ENCODE results near the gene TMIGD2.
"Not testable (repeated sequence)": the region's sequence is repeated elsewhere in the genome, so short reads cannot be mapped to it uniquely, and the experiment has no call there.

TMIGD2 gene

DNA sequence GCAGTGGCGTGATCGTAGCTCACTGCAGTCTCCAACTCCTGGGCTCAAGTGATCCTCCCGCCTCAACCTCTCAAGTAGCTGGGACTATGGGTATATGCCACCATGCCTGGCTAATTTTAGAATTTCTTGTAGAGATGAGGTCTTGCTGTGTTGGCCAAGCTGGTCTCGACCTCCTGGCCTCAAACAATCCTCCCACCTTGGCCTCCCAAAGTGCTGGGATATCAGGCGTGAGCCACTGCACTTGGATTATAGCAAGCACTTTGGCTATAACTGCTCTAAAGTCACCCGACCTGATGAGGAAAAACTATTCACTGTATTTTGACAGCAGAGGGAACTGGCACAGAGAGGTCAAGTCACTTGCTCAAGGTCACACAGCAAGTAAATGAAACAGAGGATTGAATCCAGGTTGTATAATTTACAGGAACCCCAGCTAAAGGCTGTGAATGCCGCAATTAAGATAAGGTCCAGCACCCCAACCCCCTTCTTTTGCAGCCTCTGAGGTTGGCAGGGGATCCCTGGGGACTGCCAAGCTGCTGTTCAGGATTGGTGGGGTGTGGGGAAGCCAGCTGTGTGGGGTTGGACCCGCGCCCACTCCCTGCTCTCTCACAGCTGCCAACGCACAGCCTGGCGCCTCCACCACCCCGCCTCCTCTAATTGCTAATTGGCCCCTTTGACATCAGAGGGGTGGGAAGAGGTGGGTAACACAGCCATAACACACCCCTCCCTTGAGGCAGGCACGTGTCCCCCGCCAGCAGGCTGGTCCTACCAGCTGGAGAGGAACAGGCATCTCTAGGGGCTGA lies 6.0 kb downstream of the TMIGD2 start:
- Mint-ChIP-seq H3K36me3 (peaks cover 12% of the 10 kb centered on the region), H3K4me3 (no peak overlapping the region), H3K27me3 (no peaks in the 10 kb centered on the region), H3K27ac (no peak overlapping the region), H3K9me3 (no peaks in the 10 kb centered on the region), H3K4me1 (peaks cover 21% of the 10 kb centered on the region)
- no peak for DNase-seq
- CTCF ChIA-PET: interaction anchor here (0.8 to 1.7 kb wide), 2 partner anchors 25 to 29 kb away, joined by 3 read pairs; no protein-coding TSS in a partner anchor

DNA sequence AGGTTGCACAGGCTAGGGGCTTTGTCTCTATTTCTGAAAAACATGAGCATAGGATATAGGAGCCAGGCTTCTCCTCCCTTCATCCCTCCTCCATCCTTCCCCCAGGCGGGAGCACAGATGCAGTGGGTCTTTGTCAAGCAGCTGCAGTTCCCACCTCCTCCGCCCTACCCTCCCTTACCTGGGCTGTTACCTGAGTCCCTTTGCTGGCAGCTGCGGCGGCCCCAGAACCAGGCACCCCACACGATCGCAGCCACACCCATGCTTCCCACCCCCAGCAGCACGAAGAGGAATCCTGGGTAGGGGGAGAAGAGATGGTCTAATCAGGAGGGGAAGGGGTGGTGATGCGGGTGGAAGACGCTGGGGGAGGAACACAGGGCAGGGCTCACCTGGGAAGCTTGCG lies 7.8 kb downstream of the TMIGD2 start:
- peaks cover 12% of the 10 kb centered on the region for H3K4me1 Mint-ChIP-seq
- no peak overlapping the region for H3K4me3 Mint-ChIP-seq
- H3K27ac Mint-ChIP-seq: no peak overlapping the region
- H3K27me3 Mint-ChIP-seq: no peaks in the 10 kb centered on the region
- no peak for DNase-seq
- CTCF ChIA-PET: interaction anchor here (1.1 kb wide), 1 partner anchor 58 kb away, joined by 3 read pairs; no protein-coding TSS in a partner anchor
- peaks cover 9% of the 10 kb centered on the region for H3K36me3 Mint-ChIP-seq
- H3K9me3 Mint-ChIP-seq: no peaks in the 10 kb centered on the region

DNA sequence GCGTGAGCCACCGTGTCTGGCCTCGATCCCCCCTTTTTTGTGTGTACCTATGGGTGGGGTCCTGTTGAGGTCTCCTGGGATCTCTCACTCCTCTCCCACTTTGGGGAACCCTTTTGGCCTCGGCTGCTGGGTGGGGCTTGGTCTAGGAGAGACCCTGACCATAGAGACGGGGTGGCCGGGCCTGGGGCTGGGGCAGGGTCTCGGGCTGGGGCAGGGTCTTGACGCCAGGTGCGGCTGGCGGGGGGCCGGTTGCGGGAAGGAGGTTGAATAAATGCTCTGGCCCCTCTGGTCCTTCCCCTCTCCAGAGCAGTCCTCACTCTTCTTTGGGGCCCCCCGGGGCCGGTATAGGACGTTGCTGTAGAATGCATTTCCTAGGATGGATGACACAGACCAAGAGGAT lies 9.7 kb downstream of the TMIGD2 start:
- CTCF ChIA-PET: no interaction called here
- no peak for DNase-seq
- H3K9me3 Mint-ChIP-seq: no peaks in the 10 kb centered on the region
- peaks cover 6% of the 10 kb centered on the region for H3K36me3 Mint-ChIP-seq
- no peaks in the 10 kb centered on the region for H3K27me3 Mint-ChIP-seq
- no peak overlapping the region for H3K4me3 Mint-ChIP-seq
- no peak overlapping the region for H3K27ac Mint-ChIP-seq
- peaks cover 2% of the 10 kb centered on the region for H3K4me1 Mint-ChIP-seq

DNA sequence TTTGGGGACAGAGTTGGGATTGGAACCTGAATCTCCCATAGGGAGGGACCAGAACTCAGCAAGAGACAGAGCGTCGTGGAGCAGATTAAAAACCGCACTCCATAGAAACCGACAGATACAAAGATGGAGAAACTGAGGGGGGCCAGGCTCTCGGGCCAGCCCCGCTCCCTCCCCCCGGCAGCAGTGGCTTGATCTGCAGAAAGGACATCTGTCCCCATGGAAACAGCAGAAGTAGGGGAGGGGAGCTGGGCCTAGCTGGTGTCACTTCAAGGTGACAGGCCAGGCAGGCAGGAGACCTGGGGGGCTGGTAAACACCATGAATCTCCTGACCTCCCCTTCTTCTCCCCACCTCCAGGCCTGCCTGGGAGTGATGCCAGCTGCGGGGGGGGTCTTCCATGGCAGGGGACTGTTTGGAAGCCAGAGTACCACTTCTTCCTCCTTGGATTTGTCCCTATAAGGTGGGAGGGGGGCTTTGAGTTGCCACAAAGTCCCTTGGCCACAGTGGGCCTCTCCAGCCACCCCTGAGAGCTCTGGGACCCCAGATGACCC lies 10.9 kb downstream of the TMIGD2 start:
- Mint-ChIP-seq H3K9me3 (no peaks in the 10 kb centered on the region), H3K27me3 (no peaks in the 10 kb centered on the region), H3K36me3 (peaks cover 6% of the 10 kb centered on the region), H3K27ac (no peak overlapping the region), H3K4me1 (peaks cover 2% of the 10 kb centered on the region), H3K4me3 (no peak overlapping the region)
- CTCF ChIA-PET: no interaction called here
- no peak for DNase-seq

DNA sequence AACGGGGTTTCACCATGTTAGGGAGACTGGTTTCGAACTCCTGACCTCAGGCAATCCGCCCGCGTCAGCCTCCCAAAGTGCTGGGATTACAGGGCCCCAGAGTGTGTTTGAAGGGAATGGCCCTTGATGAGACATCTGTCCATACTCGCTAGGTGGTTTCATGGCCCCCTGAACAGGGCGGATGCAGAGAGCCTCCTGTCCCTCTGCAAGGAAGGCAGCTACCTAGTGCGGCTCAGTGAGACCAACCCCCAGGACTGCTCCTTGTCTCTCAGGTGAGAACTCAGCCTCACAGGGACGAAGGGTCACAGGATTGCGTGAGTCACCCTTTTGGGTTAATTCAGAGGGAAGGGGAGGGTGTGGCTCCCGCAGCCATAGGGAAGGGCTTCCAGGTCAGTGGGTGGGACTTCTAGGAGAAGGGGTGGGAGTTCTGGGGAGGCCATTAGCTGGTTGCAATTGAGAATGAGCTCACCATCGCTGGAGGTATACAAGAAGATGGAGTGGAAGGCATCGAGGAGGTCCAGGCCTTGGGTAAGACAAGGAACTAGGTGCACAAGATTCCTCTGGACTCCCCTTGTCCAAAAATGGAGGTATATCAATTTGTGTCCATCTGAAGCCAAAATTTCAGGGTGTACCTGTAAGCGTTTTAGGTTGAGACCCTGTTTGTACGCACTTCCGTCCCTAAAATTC lies 14.0 kb downstream of the TMIGD2 start:
- CTCF ChIA-PET: no interaction called here
- no peak overlapping the region for H3K27ac Mint-ChIP-seq
- peaks cover 6% of the 10 kb centered on the region for H3K4me1 Mint-ChIP-seq
- peaks cover 9% of the 10 kb centered on the region for H3K27me3 Mint-ChIP-seq
- H3K9me3 Mint-ChIP-seq: no peaks in the 10 kb centered on the region
- no peaks in the 10 kb centered on the region for H3K36me3 Mint-ChIP-seq
- no peak for DNase-seq
- H3K4me3 Mint-ChIP-seq: no peak overlapping the region

DNA sequence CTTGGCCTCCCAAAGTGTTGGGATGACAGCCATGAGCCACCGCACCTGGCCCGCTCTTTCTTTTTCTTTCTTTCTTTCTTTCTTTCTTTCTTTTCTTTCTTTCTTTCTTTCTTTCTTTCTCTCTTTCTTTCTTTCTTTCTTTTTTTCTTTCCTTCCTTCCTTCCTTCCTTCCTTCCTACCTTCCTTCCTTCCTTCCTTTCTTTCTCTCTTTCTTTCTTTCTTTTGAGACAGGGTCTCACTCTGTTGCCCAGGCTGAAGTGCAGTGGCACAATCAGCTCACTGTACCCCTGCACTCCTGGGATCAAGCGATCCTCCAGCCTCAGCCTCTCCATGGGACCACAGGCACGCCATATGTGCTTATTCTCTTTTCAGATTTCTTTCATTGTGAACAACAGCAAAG lies 16.0 kb downstream of the TMIGD2 start:
- H3K27me3 Mint-ChIP-seq: peaks cover 27% of the 10 kb centered on the region
- H3K4me1 Mint-ChIP-seq, H3K27ac Mint-ChIP-seq, H3K9me3 Mint-ChIP-seq, CTCF ChIA-PET, H3K36me3 Mint-ChIP-seq, H3K4me3 Mint-ChIP-seq, DNase-seq: not testable (repeated sequence)

DNA sequence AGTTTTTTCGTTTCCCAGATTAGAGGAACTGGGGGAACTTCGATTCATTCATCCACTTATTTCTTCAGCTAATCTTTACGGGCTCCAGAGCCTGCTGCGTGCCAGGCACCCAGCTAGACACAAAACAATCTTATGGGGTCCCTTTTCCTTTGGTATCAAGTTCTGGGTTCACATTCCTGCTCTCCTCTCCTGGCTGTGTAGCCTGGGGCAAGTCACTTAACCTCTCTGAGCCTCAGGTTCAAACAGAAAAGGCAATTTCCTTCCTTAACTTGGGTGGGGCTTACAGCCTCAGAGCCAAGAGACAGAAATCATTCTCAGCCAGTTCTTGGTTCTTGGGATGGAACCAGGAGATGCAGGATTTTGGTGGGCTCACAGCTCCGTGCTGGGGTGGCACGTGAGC lies 17.2 kb downstream of the TMIGD2 start:
- H3K27ac Mint-ChIP-seq: no peak overlapping the region
- no peaks in the 10 kb centered on the region for H3K9me3 Mint-ChIP-seq
- no peak overlapping the region for H3K4me3 Mint-ChIP-seq
- CTCF ChIA-PET: no interaction called here
- DNase-seq: no peak
- H3K36me3 Mint-ChIP-seq: no peaks in the 10 kb centered on the region
- H3K27me3 Mint-ChIP-seq: peaks cover 39% of the 10 kb centered on the region
- peaks cover 8% of the 10 kb centered on the region for H3K4me1 Mint-ChIP-seq

DNA sequence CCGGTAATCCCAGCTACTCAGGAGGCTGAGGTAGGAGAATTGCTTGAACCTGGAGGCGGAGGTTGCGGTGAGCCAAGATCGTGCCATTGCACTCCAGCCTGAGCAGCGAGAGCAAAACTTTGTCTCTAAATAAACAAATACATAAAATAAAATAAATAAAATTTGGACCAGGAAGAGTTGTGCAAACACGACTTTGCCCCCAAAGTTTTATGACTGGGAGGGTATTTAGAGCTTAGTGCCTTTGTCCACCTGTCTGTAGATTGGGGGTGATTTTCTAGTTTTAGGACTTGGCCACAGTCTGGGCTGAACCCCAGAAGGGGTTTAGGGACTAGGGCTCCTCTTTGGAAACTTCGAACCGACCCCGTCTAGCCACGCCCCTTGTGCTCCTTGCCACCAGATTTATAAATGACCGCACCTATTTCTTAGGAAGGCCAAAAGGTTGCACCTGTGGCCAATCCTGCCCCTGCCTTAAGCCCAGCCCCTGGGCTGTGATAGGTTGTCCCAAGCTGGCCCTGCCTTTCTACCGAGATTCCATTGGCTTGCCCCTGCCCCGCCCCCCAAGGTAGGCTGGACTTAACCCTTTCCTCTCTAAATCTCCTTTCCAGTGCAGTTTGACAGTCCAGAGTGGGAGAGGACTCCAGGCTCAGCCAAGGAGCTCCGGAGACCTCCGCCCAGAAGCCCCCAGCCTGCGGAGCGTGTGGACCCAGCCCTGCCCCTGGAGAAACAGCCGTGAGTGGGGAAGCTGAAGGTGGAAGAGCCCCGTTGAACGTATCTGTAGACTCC lies 17.8 kb downstream of the TMIGD2 start:
- DNase-seq: no peak
- Mint-ChIP-seq H3K4me3 (no peak overlapping the region), H3K27me3 (peaks cover 45% of the 10 kb centered on the region), H3K9me3 (no peaks in the 10 kb centered on the region), H3K27ac (no peak overlapping the region), H3K4me1 (peaks cover 11% of the 10 kb centered on the region), H3K36me3 (no peaks in the 10 kb centered on the region)
- CTCF ChIA-PET: no interaction called here

DNA sequence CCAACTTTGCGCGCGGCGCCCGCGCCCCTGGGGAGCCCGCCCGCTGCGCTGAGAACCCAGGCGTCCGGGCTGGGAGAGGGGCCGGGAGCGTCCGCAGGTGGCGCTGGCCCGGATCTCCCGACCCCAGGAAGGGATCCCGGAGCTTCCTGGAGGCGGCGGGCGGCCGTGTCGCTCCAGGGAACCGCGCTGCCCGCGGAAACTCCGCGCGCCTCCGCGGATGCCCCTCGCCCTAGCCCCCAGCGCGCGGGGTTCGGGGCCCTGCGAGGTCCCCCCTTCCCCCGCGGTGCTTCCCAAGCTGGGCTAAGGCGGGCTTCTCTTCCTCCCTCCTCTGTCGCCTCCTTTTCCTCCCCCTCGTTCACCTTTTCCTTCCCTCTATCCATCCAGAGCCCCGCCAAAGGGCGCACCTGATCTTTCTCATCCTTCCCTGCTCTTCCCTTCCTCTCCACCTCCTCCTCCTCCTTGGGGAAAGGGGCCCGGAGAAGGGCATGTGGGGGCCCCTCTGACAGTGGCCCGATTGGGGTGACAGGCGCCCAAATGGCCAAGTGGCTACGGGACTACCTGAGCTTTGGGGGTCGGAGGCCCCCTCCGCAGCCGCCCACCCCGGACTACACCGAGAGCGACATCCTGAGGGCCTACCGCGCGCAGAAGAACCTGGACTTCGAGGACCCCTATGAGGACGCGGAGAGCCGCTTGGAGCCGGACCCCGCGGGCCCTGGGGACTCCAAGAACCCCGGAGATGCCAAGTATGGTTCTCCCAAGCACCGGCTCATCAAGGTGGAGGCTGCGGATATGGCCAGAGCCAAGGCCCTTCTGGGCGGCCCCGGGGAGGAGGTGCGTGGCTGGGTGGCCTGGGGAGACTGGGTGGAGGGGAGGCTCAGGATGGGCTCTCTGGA lies 22.4 kb downstream of the TMIGD2 start:
- no peak for DNase-seq
- no peaks in the 10 kb centered on the region for H3K9me3 Mint-ChIP-seq
- peaks cover 9% of the 10 kb centered on the region for H3K4me1 Mint-ChIP-seq
- H3K4me3 Mint-ChIP-seq: no peak overlapping the region
- H3K36me3 Mint-ChIP-seq: no peaks in the 10 kb centered on the region
- H3K27ac Mint-ChIP-seq: no peak overlapping the region
- CTCF ChIA-PET: interaction anchor here (2.0 kb wide), 1 partner anchor 73 kb away, joined by 4 read pairs; no protein-coding TSS in a partner anchor
- peaks cover 75% of the 10 kb centered on the region for H3K27me3 Mint-ChIP-seq

DNA sequence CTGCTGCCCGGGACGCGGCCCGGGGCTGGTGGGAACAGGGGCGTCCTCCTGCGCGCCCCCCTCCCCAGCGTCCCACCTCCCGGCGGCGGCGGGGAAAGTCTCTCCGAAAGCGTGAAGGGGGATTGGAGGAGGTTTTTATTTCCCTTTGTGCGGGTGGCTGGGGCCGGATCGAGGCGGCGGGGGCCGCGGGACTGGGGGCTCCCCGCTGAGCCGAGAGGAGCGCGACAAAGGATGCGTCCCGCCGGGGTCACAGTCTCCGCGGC lies 23.0 kb downstream of the TMIGD2 start:
- CTCF ChIA-PET: no interaction called here
- Mint-ChIP-seq H3K27me3 (peaks cover 71% of the 10 kb centered on the region), H3K36me3 (no peaks in the 10 kb centered on the region), H3K4me1 (peaks cover 7% of the 10 kb centered on the region), H3K9me3 (no peaks in the 10 kb centered on the region), H3K4me3 (no peak overlapping the region), H3K27ac (no peak overlapping the region)
- DNase-seq: no peak

DNA sequence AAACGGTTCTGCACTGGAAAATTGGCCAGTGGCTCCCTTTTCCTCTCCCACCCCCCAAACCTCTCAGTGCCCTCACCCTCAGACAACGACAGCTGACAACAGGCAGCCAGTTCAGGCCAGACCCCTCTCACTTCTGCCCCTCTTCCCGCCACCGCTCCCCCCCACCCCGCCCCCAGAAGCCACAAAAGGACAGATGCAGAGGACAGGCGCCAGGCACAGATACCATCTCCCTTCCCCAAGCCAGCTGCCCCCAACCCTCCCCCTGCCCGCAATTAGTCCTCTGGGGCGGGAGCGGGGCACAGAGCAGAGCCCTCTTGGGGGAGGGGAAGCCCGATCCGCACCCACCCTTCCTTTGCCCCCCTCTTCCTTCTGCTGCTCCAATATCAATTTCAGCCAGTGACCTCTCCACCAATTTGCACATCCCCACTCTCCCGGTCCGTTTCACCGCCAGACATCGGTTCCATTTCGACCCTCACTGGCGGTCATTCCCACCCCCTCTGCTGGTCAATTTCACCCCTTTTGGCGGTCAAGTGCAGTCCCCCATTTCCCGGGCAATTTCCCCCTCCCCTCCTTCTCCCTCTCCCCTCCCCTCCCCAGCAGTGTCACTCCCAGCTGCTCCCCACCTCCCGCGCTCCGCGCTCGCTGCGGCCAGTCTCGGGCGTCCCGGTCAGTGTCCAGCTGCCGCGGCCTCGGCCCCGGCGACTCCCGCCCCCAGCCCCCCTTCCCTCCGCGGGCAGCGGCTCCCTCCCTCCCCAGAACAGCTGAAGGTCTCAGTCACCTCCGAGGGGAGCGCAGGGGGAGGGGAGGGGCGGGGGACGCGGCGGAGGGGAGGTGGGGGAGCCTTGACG lies 23.5 kb downstream of the TMIGD2 start, which contains the start of gene SHD:
TSS of gene SHD (plus strand) at position 848 of the 848 bp plus-strand sequence. CDS start 798 bp downstream, outside the sequence.
- H3K27me3 Mint-ChIP-seq: peaks cover 71% of the 10 kb centered on the region

DNA sequence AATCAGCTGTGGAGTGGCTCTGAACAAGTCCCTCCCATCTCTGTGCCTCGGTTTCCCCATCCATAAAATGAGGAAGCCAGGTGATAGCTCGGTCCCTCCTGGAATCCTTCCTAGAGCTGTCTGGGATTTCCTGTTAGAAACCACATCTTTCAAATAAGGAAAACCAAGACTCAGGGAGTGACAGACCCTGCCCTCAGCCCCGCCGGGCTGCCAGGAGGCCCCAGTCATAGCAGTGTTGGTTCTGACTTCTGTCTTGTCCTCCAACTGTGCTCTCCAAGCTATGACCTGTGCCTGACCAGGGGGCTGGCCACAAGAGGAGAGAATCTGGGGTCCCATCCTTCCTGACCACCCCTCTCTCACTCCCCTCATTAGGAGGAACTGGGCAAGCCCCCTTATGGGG lies 24.2 kb downstream of the TMIGD2 start:
- CTCF ChIA-PET: interaction anchor here (0.8 to 1.2 kb wide), 2 partner anchors 9 to 53 kb away, joined by 3 read pairs; no protein-coding TSS in a partner anchor
- Mint-ChIP-seq H3K27ac (no peak overlapping the region), H3K9me3 (no peaks in the 10 kb centered on the region), H3K27me3 (peaks cover 68% of the 10 kb centered on the region), H3K36me3 (no peaks in the 10 kb centered on the region), H3K4me3 (no peak overlapping the region), H3K4me1 (peaks cover 7% of the 10 kb centered on the region)
- DNase-seq: no peak

More for the DNA sequence above, 23.5 kb downstream of the TMIGD2 start, which contains the start of gene SHD:
- Mint-ChIP-seq H3K4me1 (peaks cover 7% of the 10 kb centered on the region), H3K27ac (no peak within 1 kb of the TSS), H3K4me3 (no peak within 1 kb of the TSS), H3K36me3 (no peaks in the 10 kb centered on the region), H3K9me3 (no peaks in the 10 kb centered on the region)
- DNase-seq: no peak
- CTCF ChIA-PET: interaction anchor here (1.2 kb wide), 1 partner anchor 10 kb away, joined by 3 read pairs; no protein-coding TSS in a partner anchor
